ENCODE data around the gene LPCAT2.

Gene LPCAT2, protein sequence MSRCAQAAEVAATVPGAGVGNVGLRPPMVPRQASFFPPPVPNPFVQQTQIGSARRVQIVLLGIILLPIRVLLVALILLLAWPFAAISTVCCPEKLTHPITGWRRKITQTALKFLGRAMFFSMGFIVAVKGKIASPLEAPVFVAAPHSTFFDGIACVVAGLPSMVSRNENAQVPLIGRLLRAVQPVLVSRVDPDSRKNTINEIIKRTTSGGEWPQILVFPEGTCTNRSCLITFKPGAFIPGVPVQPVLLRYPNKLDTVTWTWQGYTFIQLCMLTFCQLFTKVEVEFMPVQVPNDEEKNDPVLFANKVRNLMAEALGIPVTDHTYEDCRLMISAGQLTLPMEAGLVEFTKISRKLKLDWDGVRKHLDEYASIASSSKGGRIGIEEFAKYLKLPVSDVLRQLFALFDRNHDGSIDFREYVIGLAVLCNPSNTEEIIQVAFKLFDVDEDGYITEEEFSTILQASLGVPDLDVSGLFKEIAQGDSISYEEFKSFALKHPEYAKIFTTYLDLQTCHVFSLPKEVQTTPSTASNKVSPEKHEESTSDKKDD

DNA sequence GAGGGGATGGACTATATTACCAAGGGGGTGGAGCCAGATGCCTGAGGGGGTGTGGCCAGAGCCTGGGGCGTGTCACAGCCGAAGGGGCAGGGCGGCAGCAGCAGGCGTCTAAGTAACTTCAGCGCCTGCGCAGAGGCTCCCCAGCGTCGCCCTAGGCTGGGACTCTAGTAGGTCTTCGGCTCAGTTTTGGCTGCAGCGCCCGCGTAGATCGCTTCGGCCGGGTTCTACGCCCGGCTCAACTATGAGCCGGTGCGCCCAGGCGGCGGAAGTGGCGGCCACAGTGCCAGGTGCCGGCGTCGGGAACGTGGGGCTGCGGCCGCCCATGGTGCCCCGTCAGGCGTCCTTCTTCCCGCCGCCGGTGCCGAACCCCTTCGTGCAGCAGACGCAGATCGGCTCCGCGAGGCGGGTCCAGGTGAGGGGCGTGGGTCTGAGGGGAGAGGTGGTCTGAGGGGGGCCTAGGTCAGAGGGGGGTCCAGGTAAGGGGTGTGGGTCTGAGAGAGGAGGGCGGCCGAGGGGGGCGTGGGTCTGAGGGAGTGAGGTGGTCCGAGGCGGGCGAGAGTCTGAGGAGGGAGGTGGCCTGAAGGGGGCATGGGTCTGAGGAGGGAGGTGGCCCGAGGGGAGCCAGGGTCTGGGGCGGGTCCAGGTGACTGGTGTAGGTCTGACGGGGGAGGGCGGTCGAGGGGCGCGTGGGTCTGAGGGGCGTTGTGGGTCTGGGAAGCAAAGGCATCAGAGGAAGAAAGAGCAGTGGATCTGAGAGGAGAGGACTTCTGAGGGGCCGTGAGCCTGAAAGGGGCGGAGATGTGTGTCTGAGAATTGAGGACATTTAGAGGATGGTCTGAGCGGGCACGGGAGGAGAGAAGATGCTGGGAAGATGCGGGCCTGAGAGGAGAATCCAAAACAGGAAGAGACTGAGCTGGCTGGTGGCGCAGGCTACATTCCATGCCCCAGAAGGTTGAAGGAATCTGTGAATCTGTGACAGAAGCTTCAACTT lies at the start of gene LPCAT2:
Gene LPCAT2 (plus strand): TSS at position 132 of the 991 bp plus-strand sequence. CDS start 110 bp downstream, at position 242.
- DNase-seq (ENCODE audit: low read depth), result no peak

DNA sequence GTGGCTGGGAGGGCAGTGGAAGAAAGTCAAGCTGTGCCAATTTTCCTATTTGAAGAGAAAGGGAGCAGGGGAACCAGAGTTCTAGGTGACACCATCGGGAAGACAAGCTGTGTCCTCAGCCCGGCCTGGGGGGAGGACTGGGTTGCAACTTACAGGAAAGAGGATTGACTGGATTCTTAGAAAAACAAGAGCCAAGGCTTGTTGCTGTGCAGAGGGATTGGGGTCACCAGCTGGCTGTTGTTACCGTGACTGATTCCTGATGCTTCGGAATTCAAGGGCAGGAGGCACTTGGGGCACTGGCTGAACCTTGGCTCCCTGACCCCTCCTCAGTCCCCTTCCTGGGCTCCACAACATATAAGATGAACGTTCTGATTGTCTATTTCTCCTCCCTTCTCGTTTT lies 46.6 kb upstream of the LPCAT2 start:
- no peak for DNase-seq (ENCODE audit: low read depth)

DNA sequence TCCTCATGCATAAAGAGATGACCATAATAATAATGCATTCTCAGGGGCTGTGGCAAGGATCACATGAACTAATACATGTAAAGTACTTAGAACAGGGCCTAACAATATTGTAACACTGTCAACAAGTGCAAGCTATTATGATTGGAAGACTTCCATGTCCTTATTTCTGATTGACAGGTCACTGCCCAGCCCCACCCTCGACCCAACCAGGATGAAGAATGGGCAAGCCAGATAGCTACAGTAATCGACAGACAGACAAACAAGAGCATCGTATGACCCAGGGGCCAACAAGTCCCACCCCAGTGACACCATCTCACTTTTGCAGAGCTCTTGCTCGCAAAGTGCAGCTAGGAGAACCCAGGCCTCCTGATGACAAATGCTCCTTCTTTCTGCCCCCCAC lies 44.5 kb upstream of the LPCAT2 start:
- DNase-seq (ENCODE audit: low read depth), result no peak

DNA sequence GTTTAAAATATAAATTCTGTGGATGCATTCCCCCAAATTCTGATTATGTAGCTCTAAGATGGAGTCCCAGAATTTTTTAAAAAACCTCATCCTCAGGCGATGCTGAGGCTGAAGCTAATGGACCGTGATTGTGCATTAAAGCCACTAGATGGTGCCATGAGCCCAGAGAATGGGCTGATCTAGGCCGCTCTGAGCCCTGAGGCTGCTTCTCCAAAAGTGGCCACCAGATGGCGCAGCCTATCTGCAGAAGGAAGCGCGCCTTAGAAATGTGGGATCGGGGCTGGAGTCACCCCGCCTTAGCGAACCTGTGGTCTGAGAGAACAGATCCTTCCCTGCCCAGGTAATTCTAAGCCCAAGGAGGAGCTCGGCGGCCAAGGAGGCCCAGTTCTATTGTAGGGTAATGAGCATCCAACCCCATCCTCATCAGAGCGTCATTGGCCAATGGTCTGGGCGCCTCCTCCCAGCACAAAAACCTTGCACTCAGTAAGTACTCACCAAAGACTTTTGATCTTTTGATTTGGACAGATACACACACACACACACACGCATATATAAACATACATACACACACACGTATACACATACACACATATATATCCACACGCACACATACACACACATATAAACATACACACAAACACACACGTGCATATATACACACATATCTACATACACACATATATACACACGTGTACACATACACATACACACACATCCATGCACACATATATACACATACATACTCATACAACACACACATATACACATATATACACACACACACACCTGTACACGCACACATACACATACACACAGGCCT lies 43.6 kb upstream of the LPCAT2 start:
- peak; percentile 62 for DNase-seq (ENCODE audit: low read depth)

DNA sequence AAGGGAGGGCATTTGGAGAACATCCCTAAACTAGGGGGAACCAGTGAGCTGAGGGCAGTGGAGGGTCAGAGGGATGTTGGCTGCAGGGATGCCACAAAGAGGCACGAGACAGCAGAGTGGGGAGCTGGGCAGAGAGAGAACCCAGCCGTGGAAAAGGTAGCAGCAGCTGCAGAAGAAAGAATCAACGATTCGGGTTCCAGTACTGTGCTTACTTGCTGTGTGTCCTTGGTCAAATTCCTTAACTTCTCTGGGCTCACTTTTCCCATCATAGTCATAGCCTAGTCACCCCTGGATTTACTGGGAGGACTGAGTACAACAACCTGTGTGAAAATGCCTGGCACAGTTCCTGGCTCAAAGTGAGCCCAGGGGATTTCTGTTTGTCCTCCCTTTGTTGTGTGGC lies 42.7 kb upstream of the LPCAT2 start:
- no peak for DNase-seq (ENCODE audit: low read depth)

DNA sequence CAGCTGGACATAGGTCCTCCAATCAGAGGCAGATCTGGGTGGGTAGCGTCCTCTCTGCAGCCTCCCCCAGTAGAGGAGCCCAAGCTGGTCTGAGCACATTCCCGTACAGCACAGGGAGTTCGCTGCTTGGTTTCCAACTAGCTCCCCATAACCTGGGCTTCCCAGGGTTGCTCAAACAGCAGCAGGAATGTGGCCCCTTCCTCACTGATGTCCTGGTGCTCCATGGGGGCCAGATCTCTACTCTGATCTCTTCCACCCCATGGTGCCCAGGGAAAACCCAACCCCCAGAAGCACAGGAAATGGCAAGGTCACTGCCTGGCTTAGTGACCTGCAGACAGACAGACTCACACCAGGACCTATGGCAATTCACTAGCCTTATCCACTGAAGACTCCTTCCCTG lies 41.0 kb upstream of the LPCAT2 start:
- no peak for DNase-seq (ENCODE audit: low read depth)

DNA sequence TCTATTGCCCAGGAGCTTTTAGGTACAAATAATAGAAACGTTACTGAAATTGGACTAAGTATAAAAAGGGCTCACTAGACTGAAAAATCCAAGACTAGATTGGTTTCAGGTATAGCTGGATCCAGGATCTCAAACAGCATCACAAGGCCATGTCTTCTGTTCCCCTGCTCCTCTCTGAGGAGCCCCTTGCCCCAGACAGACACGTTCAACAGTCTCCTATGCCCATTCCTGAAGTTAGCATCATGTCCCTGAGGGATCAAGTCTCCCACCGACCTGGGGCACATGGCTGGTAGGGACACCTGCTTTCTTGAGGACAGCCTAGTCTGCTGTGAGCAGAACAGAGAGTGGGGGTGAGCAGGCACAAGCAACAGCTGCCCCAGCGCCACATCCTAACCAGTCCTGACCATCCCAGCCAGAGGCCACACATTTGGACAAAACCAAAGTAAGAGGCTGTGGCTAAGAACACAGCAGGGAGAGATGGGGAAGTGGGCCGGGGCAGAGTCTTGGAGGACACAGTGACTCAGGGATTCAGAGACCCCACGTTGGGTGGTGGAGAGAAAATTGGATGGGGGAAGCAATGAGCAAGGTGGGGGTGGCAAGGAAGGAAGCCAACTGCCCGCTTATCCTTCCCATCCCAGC lies 40.4 kb upstream of the LPCAT2 start:
- no peak for DNase-seq (ENCODE audit: low read depth)

DNA sequence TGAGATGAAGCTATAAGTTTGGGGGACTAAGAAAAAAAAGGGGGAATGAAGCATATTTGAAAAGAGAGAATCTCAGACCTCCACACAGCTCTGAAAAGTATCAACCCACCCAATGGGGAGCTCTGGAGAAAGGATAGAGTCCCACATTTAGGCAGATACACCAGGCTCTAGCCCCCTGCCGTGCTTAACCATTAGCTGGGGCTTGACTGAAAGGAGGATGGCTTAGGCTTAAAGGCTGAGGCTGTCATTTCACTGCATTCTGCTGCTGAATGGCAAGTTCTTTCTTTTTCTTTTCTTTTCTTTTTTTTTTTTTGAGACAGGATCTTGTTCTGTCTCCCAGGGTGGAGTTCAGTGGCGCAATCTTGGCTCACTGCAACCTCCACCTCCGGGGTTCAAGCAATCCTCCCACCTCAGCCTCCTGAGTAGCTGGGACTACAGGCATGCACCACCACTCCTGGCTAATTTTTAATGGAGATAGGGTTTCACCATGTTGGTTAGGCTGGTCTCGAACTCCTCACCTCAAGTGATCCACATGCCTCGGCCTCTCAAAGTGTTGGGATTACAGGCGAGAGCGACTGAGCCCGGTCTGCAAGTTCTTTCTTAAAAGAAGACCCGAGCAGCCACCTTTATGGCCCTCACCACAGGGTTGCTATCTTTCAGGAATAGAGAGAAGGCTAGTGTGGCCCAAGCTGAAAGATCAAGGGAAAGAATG lies 38.9 kb upstream of the LPCAT2 start:
- no peak for DNase-seq (ENCODE audit: low read depth)

DNA sequence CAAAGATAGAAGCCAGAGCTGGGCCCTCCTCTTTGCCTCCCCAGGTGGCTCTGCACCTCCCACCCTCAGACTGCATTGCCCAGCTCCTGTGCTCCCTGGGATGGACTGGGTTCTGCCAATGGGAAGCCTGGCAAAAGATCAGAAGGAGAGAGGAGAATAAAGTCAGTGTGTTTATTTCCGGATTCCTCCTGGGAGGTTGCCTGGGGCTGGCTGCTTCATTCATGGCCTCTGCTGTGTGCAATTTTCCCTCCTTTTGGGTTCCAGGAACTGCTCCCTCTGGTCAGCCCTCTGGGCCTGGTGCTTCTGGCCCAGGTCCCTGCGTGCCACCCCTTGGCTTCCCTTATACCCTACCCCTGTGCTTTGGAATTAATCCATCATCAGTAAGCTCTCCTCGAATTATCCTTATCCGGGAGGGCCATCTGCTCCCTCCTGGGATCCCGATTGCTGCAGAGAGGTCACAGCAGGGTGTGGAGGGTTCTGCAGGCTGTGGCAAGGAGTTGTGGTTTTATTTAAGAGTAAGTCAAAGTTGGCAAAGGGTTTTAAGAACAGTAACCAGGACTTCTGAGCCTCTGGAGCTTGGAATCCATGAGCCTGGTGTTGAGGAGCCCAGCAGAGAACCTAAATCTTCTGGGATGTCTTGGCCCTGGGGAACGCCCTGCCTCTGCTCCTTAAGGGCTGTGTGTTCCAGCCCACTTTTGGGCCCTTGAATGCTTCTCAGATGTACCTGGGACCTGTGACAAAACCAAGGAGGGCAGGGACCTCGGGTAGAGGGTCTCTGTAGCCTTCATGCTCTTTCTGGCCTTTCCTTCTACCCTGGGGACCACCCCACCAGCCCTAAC lies 38.1 kb upstream of the LPCAT2 start:
- DNase-seq (ENCODE audit: low read depth), result no peak

DNA sequence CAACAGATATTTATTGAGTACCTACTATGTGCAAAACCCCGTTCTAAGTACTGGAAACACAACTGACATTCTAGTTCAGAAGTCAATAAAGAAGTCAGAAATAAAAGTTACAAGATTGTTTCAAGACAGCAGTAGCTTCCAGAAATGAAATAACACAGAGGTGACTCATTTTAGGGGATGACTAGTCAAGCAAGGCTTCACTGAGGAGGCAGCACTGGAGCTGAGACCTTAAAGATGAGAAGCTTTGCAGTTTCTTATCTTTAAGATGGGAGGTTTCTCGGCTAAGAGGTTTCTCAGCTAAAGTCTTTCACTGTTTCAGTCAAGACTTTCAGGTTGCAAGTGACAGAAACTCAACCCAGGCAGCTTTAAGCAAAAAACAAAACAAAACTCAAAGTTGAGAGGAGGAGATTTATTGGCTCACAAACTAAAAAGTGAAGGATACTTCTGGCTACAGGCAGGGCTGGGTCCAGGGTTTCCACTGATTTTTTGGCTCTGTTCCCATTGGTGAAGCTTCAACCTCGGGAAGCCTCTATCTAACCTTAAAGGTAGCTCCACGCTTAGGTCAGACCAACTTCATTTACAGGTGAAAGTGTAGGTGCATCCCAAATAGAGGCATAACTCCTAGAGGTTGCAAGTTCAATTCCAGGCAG lies 37.3 kb upstream of the LPCAT2 start:
- DNase-seq (ENCODE audit: low read depth), result no peak

DNA sequence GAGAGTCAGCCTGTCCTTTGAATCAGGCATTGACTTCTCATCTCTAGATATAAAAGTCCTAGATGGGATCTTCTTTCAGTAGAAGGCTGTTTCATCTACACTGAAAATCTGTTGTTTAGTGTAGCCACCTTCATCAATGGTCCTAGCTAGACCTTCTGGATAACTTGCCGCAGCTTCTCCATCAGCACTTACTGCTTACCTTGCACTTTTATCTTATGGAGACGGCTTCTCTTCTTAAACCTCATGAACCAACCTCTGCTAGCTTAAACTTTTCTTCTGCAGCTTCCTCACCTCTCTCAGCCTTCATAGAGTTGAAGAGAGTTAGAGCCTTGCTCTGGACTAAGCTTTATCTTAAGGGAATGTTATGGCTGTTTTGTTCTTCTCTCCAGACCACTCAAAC lies 35.3 kb upstream of the LPCAT2 start:
- no peak for DNase-seq (ENCODE audit: low read depth)

DNA sequence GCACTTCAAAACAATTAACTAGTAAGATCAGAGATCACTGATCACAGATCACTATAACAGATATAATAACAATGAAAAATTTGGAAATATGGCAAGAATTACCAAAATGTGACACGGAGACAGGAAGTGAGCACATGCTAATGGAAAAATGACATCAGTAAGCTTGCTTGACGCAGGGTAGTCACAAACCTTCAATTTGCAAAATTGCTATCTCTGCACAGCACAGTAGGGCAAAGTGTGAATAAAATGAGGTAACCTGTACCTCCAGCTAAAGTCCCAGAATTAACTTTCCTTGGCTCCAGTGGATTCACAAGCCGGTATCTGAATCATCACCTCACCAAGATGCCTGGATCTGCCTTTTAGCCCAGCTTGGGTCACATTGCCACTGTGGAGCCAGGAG lies 34.1 kb upstream of the LPCAT2 start:
- no peak for DNase-seq (ENCODE audit: low read depth)

DNA sequence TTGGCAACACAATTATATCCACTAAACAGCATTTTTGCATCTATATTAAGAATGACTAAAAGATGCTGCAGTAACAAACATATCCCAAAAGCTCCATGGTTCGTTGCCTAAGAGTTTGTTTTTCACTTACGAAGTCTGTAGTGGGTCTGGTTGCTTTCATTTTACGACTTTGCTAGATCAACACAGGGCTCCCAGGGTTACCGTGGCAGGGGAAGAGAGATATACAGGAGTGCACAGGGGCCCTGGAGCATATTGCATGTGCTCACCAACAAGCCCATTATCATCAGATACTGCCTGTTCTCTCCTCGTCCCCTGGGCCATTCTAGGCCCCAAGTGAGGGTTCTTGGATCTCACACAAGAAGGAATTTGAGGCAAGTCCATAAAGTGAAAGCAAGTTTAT lies 33.0 kb upstream of the LPCAT2 start:
- no peak for DNase-seq (ENCODE audit: low read depth)

DNA sequence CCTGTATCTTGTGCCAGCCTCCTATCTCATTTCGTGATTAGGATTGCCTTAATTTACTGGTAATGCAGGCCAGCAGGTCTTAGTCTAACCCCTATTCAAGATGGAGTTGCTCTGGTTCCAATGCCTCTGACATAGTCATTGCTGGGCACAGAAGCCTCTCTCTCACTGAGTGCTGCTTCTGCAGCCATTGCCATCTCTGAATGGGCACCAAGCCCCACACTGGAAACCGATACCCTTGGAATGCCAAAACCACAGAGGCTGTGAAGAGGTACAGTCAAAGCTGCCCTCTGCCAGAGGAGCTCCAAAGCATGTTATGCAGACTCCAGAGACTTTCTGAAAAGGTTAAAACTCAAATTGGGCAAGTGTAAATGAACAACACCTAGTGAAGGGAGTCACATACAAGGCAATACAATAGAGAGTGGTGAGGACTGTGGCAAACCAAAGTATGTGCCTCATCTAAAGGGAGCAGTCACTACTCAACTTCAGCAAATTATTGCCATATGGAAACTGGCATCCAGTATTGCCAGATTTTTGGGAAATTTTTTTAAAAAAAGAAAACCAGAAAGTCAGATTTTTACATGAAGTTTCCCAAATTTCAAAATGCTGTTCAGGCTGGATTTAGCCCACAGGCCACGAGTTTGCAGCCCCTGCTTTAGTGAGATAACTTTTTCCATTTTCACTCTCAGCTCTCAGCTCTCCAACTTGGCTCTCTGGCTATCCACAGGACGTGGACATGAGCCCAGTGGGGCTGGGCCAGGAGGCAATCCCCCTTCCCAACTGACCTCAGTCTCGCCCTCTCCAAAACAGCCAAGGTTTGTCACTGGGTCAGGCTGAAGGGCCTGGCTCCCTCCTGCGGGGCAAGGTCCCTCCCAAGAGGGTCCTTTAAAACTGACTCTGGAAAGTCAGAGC lies 32.0 kb upstream of the LPCAT2 start:
- no peak for DNase-seq (ENCODE audit: low read depth)

DNA sequence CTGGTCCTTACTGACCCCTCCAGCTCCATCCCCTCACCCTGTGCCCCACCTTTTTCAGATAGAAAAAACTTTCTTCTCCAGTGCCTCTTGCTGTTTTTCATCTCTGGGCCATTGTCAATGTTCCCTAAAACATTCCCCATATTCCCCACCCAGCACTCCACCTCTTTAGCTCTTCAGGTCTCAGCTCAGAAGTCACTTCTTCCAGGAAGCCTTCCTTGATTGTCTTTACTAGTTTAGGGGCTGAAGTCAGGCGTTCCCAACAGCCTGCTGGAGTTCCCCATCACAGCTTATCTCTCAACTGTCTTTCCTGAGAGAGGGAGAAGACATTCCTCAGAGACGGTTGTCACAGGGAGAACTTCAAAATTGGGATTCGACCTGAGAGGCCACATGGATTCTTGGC lies 31.1 kb upstream of the LPCAT2 start:
- DNase-seq (ENCODE audit: low read depth), result no peak

DNA sequence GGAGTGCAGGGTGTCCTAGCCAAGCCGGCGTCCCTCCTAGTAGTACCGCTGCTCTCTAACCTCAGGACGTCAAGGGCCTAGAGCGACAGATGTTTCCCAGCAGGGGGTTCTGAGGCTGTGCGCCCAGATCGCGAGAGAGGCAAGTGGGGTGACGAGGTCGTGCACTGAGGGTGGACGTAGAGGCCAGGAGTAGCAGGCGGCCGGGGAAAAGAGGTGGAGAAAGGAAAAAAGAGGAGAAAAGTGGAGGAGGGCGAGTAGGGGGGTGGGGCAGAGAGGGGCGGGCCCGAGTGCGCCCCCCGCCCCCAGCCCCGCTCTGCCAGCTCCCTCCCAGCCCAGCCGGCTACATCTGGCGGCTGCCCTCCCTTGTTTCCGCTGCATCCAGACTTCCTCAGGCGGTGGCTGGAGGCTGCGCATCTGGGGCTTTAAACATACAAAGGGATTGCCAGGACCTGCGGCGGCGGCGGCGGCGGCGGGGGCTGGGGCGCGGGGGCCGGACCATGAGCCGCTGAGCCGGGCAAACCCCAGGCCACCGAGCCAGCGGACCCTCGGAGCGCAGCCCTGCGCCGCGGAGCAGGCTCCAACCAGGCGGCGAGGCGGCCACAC lies 29.9 kb upstream of the LPCAT2 start, which contains the start of gene MMP2:
Gene MMP2 (plus strand): TSS at position 372 of the 603 bp plus-strand sequence. CDS start 282 bp downstream, outside the sequence.
- no peak for DNase-seq (ENCODE audit: low read depth)

DNA sequence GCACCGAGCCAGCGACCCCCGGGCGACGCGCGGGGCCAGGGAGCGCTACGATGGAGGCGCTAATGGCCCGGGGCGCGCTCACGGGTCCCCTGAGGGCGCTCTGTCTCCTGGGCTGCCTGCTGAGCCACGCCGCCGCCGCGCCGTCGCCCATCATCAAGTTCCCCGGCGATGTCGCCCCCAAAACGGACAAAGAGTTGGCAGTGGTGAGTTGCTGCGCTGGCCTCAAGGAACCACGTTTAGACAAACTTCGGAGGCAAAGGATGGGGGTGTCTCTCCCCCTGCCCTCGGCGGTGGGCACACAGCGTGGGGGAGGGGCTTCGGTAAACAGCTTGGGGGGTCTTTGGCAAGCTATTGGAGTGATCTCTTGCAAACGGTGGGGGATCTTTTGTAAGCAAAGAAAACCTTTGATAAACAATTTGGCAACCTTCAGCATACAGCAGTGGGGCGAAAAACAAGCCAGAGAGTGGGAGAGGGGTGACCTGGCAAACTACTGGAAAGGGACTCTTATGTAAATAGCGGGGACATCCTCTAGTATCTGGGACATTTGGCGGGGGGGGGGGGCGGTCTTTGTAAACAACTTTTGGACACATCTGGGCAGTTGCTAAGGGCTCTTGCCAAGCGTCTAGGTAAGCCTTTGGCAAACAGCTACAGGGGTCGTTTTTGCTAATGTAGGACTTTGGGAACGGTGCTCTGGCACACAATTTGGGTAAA lies 29.3 kb upstream of the LPCAT2 start:
- DNase-seq (ENCODE audit: low read depth), result no peak
